GM12864 (cell line): ENCODE data around the gene CDH6.

Source experiments
- DNase-seq: peaks from one replicate; pipeline ENCODE4 v3.0.0-alpha.2; 2011; ENCODE audit warnings: low read depth
- H3K4me3 ChIP-seq: 2 replicates; pipeline ENCODE4 v1.5.1; 2011; ENCODE audit warnings: mild to moderate bottlenecking, low read depth, low read length, control low read depth
- CTCF ChIP-seq: IDR thresholded peaks from 2 replicates; pipeline ENCODE4 v1.5.1; 2011; ENCODE audit warnings: low read depth, mild to moderate bottlenecking, moderate library complexity, low read length, control low read depth, inconsistent platforms; ENCODE audit errors: missing control alignments

Gene CDH6

GRCh38 chr5:31335456-31335855 lies 142.0 kb downstream of the CDH6 start:
- TF ChIP-seq CTCF = no peak
- no peak for DNase-seq
- no peak overlapping the region for H3K4me3 ChIP-seq

GRCh38 chr5:31343946-31344345 lies 150.5 kb downstream of the CDH6 start:
- no peak for TF ChIP-seq CTCF
- no peak overlapping the region for H3K4me3 ChIP-seq
- DNase-seq = no peak

- no peak for DNase-seq
- no peak overlapping the region for H3K4me3 ChIP-seq
- TF ChIP-seq CTCF = no peak
These were observed 153.5 kb downstream of the CDH6 start for GRCh38 chr5:31346896-31347551.

GRCh38 chr5:31347552-31347905 lies 154.0 kb downstream of the CDH6 start:
- no peak overlapping the region for H3K4me3 ChIP-seq
- TF ChIP-seq CTCF = no peak
- DNase-seq = no peak

GRCh38 chr5:31350395-31350794 lies 156.9 kb downstream of the CDH6 start:
- no peak for DNase-seq
- H3K4me3 ChIP-seq = no peak overlapping the region
- TF ChIP-seq CTCF = no peak

GRCh38 chr5:31355337-31355736 lies 161.9 kb downstream of the CDH6 start:
- H3K4me3 ChIP-seq = no peak overlapping the region
- no peak for DNase-seq
- TF ChIP-seq CTCF = no peak

GRCh38 chr5:31357038-31357437 lies 163.6 kb downstream of the CDH6 start:
- DNase-seq = no peak
- no peak for TF ChIP-seq CTCF
- H3K4me3 ChIP-seq = no peak overlapping the region
